Measurements from ENCODE around the gene VPS36. TPM values are rescaled to one million over a fixed set of nuclear protein-coding genes. Genes with fewer than 3 reads are reported as not detected.

Gene VPS36
- total and polyA plus RNA-seq, 12 donors, result 14.4 to 36.5 (median 32.2) TPM

DNA sequence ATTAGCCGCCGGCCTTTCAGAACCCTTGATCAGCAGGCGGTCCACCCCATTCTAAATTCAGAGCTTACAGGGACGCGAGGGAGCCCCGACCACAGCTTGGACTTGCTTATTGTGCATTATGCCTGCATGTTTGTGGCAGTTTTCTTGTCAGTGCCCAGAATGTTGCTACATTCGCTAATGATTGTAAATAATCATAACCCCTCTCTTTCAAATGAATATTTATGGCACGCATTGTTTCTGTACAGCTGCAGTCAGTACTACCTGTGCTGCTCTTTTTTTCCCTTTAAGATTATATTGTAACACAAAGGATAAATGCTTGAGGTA lies 321 bp upstream of the VPS36 start:
- intact Hi-C loops (cut with DNase I), result loop anchor here in 7 of 10 donors (1.0 to 10.0 kb wide), 13 partner anchors 46 to 446 kb away; partner anchors contain the start of genes NEK3 (in 1 of the 7) and SUGT1 (in 1 of the 7)
- no peak for ATAC-seq

DNA sequence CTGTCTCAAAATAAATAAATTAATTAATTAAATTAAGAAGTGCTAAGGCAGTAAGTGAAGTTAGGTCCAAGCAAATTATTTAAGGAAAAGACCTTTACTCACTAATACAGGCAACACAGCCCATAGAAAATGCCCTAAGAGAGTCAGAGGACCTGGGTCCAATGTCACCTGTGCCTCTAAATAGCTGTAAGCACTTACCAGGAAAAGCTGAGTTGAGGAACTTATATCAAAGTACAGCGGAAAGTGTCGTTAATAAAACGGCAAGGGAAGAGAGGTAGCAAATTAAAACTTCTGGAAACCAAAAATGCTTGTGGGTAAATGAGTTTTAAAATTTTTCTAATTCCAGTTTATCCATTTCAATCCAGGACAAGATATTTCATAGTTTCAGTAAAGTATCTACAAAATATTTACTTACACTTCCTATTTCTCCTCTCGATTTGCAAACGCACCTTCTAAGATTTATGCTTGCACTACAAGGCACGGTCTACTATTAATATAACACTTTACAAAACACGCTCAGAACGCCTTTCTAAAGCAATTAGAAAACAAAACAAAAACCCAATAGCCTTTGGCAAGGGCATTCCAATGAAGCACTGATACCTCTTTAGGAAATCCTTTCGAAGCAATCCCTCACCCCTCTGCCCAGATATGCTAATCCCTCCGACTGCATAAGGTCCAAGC lies 963 bp downstream of the VPS36 start:
- no peaks in the 10 kb centered on the region for H3K27me3 ChIP-seq
- H3K27ac ChIP-seq, result peak overlapping the region; percentile 89 to 99 (median 97)
- peak overlapping the region; percentile 62 to 88 (median 80) for H3K4me3 ChIP-seq
- no peaks in the 10 kb centered on the region for H3K9me3 ChIP-seq
- ATAC-seq, result peak in 1 of 8 donors; percentile 1
- DNase-seq, result no peak
- WGBS, 2 donors, result 1 to 4% methylated on average over 10 of the region's 10 CpGs
- intact Hi-C loops (cut with DNase I), result loop anchor here in 8 of 10 donors (1.0 to 10.0 kb wide), 14 partner anchors 42 to 445 kb away; partner anchors contain the start of genes NEK3 (in 1 of the 8), SUGT1 (in 1 of the 8) and THSD1 (in 1 of the 8)
- H3K36me3 ChIP-seq, result peaks cover 0 to 27% (median 7%) of the 10 kb centered on the region in 9 donors
- H3K4me1 ChIP-seq, result peaks cover 0 to 41% (median 25%) of the 10 kb centered on the region in 9 donors
- TF ChIP-seq, protein P1, sequence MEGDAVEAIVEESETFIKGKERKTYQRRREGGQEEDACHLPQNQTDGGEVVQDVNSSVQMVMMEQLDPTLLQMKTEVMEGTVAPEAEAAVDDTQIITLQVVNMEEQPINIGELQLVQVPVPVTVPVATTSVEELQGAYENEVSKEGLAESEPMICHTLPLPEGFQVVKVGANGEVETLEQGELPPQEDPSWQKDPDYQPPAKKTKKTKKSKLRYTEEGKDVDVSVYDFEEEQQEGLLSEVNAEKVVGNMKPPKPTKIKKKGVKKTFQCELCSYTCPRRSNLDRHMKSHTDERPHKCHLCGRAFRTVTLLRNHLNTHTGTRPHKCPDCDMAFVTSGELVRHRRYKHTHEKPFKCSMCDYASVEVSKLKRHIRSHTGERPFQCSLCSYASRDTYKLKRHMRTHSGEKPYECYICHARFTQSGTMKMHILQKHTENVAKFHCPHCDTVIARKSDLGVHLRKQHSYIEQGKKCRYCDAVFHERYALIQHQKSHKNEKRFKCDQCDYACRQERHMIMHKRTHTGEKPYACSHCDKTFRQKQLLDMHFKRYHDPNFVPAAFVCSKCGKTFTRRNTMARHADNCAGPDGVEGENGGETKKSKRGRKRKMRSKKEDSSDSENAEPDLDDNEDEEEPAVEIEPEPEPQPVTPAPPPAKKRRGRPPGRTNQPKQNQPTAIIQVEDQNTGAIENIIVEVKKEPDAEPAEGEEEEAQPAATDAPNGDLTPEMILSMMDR (IDR thresholded peaks at IDR 0.05), result no peak

More for the DNA sequence above, 321 bp upstream of the VPS36 start:
- no peak for DNase-seq
- Histone ChIP-seq H3K36me3 (peaks cover 0 to 17% (median 3%) of the 10 kb centered on the region in 9 donors), H3K4me3 (peak overlapping the region in 7 of 10 donors; percentile 71 to 82 (median 80)), H3K27ac (peak overlapping the region in 6 of 10 donors; percentile 9 to 99 (median 98)), H3K4me1 (peaks cover 0 to 44% (median 30%) of the 10 kb centered on the region in 9 donors), H3K9me3 (no peaks in the 10 kb centered on the region), H3K27me3 (no peaks in the 10 kb centered on the region)
- WGBS, 2 donors, result 10% methylated on average over 8 of the region's 8 CpGs
- TF ChIP-seq, protein P1 (IDR thresholded peaks at IDR 0.05), result peak in 4 of 9 donors; percentile 1 to 11 (median 4)

- Histone ChIP-seq H3K4me1 (peaks cover 0 to 44% (median 25%) of the 10 kb centered on the region in 9 donors), H3K27ac (peak overlapping the region in 5 of 10 donors; percentile 96 to 99 (median 99)), H3K27me3 (no peaks in the 10 kb centered on the region), H3K4me3 (peak overlapping the region in 4 of 10 donors; percentile 12 to 82 (median 80)), H3K36me3 (peaks cover 0 to 42% (median 7%) of the 10 kb centered on the region in 9 donors), H3K9me3 (no peaks in the 10 kb centered on the region)
- ATAC-seq, result no peak
- no peak for DNase-seq
- 67 to 76% methylated on average over 5 of the region's 5 CpGs for WGBS, 2 donors
- TF ChIP-seq, protein P1 (IDR thresholded peaks at IDR 0.05), result no peak
- intact Hi-C loops (cut with DNase I), result loop anchor here in 1 of 10 donors (5.0 kb wide), 2 partner anchors 41 to 101 kb away; partner anchors contain the start of gene THSD1
Measured at GRCh38 chr13:52447815-52448552, 2.5 kb downstream of the VPS36 start.

DNA sequence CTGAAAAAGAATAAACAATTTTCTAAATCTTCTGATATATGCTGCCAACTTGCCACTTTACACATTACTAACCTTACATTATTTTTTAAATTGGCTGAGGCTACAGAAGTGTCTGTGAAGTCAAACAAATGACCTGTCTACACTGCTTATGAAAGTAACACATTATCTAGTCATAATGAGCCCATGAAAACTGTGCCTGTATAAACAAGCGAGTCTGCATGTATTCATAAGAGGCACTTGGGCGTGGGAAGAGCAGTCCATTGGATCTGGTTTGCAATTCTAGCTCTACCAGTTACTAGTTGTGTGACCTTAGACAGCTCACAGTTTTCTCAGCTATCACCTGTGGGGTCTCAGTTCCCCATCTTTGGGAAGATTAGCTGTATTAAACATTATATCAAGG lies 3.1 kb downstream of the VPS36 start:
- Histone ChIP-seq H3K4me1 (peaks cover 0 to 44% (median 25%) of the 10 kb centered on the region in 9 donors), H3K36me3 (peaks cover 0 to 48% (median 7%) of the 10 kb centered on the region in 9 donors), H3K27me3 (no peaks in the 10 kb centered on the region), H3K4me3 (no peak overlapping the region), H3K9me3 (no peaks in the 10 kb centered on the region), H3K27ac (peak overlapping the region in 1 of 10 donors; percentile 27)
- 81 to 86% methylated on average over 2 of the region's 2 CpGs for WGBS, 2 donors
- ATAC-seq, result no peak
- TF ChIP-seq, protein P1 (IDR thresholded peaks at IDR 0.05), result no peak
- no peak for DNase-seq
- intact Hi-C loops (cut with DNase I), result loop anchor here in 1 of 10 donors (5.0 kb wide), 2 partner anchors 40 to 100 kb away; partner anchors contain the start of gene THSD1
